ENCODE results near the gene MZT2A. TPM values are rescaled to one million over a fixed set of nuclear protein-coding genes. Genes with fewer than 3 reads are reported as not detected.
"Not testable (repeated sequence)": the region's sequence is repeated elsewhere in the genome, so short reads cannot be mapped to it uniquely, and the experiment has no call there.

The MZT2A gene
- total RNA-seq = 100 to 1,000 TPM in 2 of 4 donors, 10 to 100 TPM in 2; 62.3 to 112 (median 89.2) TPM

- TF ChIP-seq CTCF (IDR thresholded peaks at IDR 0.05) = peak in 1 of 4 experiments; percentile 53
- H3K27ac ChIP-seq = peak within 1 kb of the TSS; percentile 44 to 93 (median 88)
- H3K4me1 ChIP-seq = peaks cover 0 to 39% (median 16%) of the 10 kb centered on the region in 3 donors
- H3K4me3 ChIP-seq = peak within 1 kb of the TSS; percentile 76 to 93
- H3K27me3 ChIP-seq, H3K36me3 ChIP-seq, H3K9me3 ChIP-seq: not testable (repeated sequence)
- peak; percentile 10 for ATAC-seq
- no CpG with 5 or more reads among the region's 53 CpGs for WGBS, 2 donors (ENCODE audit: low coverage in 1 of 2)
These were observed at the start of gene MZT2A for GRCh38 chr2:131492015-131492417. MZT2A (minus strand) TSS chr2:131492397; CDS start chr2:131492376, 21 bp downstream.

GRCh38 chr2:131538856-131539255, 46.7 kb upstream of the MZT2A start:
- H3K27me3 ChIP-seq, H3K4me3 ChIP-seq, H3K4me1 ChIP-seq, ATAC-seq, H3K27ac ChIP-seq, H3K36me3 ChIP-seq, H3K9me3 ChIP-seq: not testable (repeated sequence)
- WGBS, 2 donors (ENCODE audit: low coverage in 1 of 2) = 85 to 87% methylated on average over 2 to 8 of the region's 13 CpGs

- 96% methylated on average over 4 of the region's 14 CpGs; no CpG with 5 or more reads in 1 of the 2 donors for WGBS, 2 donors (ENCODE audit: low coverage in 1 of 2)
- ATAC-seq = not testable (repeated sequence)
These were observed 44.6 kb upstream of the MZT2A start for GRCh38 chr2:131536841-131537240.

GRCh38 chr2:131535951-131536826, 44.0 kb upstream of the MZT2A start:
- H3K27ac ChIP-seq, H3K27me3 ChIP-seq, H3K36me3 ChIP-seq, H3K4me3 ChIP-seq, H3K4me1 ChIP-seq, H3K9me3 ChIP-seq, ATAC-seq: not testable (repeated sequence)
- WGBS, 2 donors (ENCODE audit: low coverage in 1 of 2) = 81% methylated on average over 5 of the region's 21 CpGs; no CpG with 5 or more reads in 1 of the 2 donors

More at GRCh38 chr2:131536841-131537240, 44.6 kb upstream of the MZT2A start:
- H3K4me1 ChIP-seq, H3K9me3 ChIP-seq, H3K36me3 ChIP-seq, H3K27me3 ChIP-seq, H3K27ac ChIP-seq, H3K4me3 ChIP-seq: not testable (repeated sequence)

- Histone ChIP-seq H3K36me3 (no peaks in the 10 kb centered on the region), H3K4me1 (no peaks in the 10 kb centered on the region), H3K9me3 (no peaks in the 10 kb centered on the region), H3K27me3 (peaks cover 5% of the 10 kb centered on the region), H3K27ac (no peak overlapping the region), H3K4me3 (no peak overlapping the region)
- no CpG with 5 or more reads among the region's 4 CpGs for whole genome bisulfite sequencing, 2 donors (ENCODE audit: low coverage in 1 of 2)
- TF ChIP-seq POLR2AphosphoS5 (IDR thresholded peaks at IDR 0.05) = no peak
- TF ChIP-seq EP300 (IDR thresholded peaks at IDR 0.05) = no peak
- no peak for TF ChIP-seq CTCF (IDR thresholded peaks at IDR 0.05)
- TF ChIP-seq POLR2A (IDR thresholded peaks at IDR 0.05) = no peak
- ATAC-seq = no peak
These were observed 43.3 kb upstream of the MZT2A start for GRCh38 chr2:131535526-131535925.

- ATAC-seq, H3K27me3 ChIP-seq, H3K36me3 ChIP-seq, H3K4me3 ChIP-seq, H3K27ac ChIP-seq, H3K9me3 ChIP-seq, H3K4me1 ChIP-seq: not testable (repeated sequence)
- WGBS, 2 donors (ENCODE audit: low coverage in 1 of 2) = no CpG with 5 or more reads among the region's 11 CpGs
These were observed 42.8 kb upstream of the MZT2A start for GRCh38 chr2:131534965-131535364.

- not testable (repeated sequence) for H3K27ac ChIP-seq, H3K9me3 ChIP-seq, H3K27me3 ChIP-seq, H3K4me1 ChIP-seq, H3K36me3 ChIP-seq, ATAC-seq, H3K4me3 ChIP-seq
- 100% methylated on average over 1 of the region's 13 CpGs; no CpG with 5 or more reads in 1 of the 2 donors for WGBS, 2 donors (ENCODE audit: low coverage in 1 of 2)
These were observed 42.1 kb upstream of the MZT2A start for GRCh38 chr2:131534317-131534672.

GRCh38 chr2:131533609-131534316, 41.6 kb upstream of the MZT2A start:
- not testable (repeated sequence) for ATAC-seq, H3K27ac ChIP-seq, H3K36me3 ChIP-seq, H3K4me3 ChIP-seq, H3K27me3 ChIP-seq, H3K4me1 ChIP-seq, H3K9me3 ChIP-seq
- WGBS, 2 donors (ENCODE audit: low coverage in 1 of 2) = 100% methylated on average over 1 of the region's 17 CpGs; no CpG with 5 or more reads in 1 of the 2 donors

GRCh38 chr2:131532723-131533608, 40.8 kb upstream of the MZT2A start:
- H3K27ac ChIP-seq, ATAC-seq, H3K4me3 ChIP-seq, H3K9me3 ChIP-seq, H3K36me3 ChIP-seq, H3K27me3 ChIP-seq: not testable (repeated sequence)
- 100% methylated on average over 1 of the region's 23 CpGs; no CpG with 5 or more reads in 1 of the 2 donors for WGBS, 2 donors (ENCODE audit: low coverage in 1 of 2)
- H3K4me1 ChIP-seq = peaks cover 0 to 13% (median 0%) of the 10 kb centered on the region in 3 donors

All from gastroesophageal sphincter (tissue), 4 donors.